ENCODE measurements around the gene ATP5PO.
"Not testable (repeated sequence)": the region's sequence is repeated elsewhere in the genome, so short reads cannot be mapped to it uniquely, and the experiment has no call there.

DNA sequence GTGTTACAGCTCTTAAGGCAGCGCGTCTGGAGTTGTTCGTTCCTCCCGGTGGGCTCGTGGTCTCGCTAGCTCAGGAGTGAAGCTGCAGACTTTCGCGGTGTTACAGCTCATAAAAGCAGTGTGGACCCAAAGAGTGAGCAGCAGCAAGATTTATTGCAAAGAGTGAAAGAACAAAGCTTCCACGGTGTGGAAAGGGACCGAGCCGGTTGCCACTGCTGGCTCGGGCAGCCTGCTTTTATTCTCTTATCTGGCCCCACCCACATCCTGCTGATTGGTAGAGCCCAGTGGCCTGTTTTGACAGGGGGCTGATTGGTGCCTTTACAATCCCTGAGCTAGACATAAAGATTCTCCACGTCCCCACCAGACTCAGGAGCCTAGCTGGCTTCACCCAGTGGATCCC, 47.7 kb downstream of the ATP5PO start:
- TF ChIP-seq ELF4 (IDR thresholded peaks at IDR 0.05); SP1 (IDR thresholded peaks at IDR 0.05); LEF1 (IDR thresholded peaks at IDR 0.05; ENCODE audit: borderline replicate concordance): not testable (repeated sequence)

Data from HEK293T (cell line).